Small intestine (tissue), 7 donors: ENCODE data around the gene PBOV1. TPM values are rescaled to one million over a fixed set of nuclear protein-coding genes. Genes with fewer than 3 reads are reported as not detected.

ENCODE experiments used
- DNase-seq, 2 donors: peaks; one replicate each; pipeline versions ENCODE4 v3.0.0 to v3.0.0-alpha.2; 2013
- FAIRE-seq: peaks from 2 replicates; lab custom pipeline; 2012; peaks lifted over from hg19 to GRCh38; lab: Jason Lieb, UNC
- H3K27ac ChIP-seq, 3 donors: one replicate each; pipeline ENCODE4 v1.5.1; 2013; ENCODE audit warnings: low read length in 2 of 3, mild to moderate bottlenecking in 2 of 3, control low read depth in 1 of 3, inconsistent platforms in 1 of 3, low read depth in 1 of 3, moderate library complexity in 1 of 3
- H3K27me3 ChIP-seq, 3 donors: one replicate each; pipeline ENCODE4 v1.6.1; 2013; ENCODE audit warnings: low read length in 3 of 3, inconsistent platforms in 1 of 3; ENCODE audit not compliant: control insufficient read depth in 3 of 3, insufficient read depth in 3 of 3
- H3K36me3 ChIP-seq, 3 donors: one replicate each; pipeline ENCODE4 v1.6.1; 2013; ENCODE audit warnings: low read length in 3 of 3, inconsistent platforms in 1 of 3, low read depth in 1 of 3, mild to moderate bottlenecking in 1 of 3, moderate library complexity in 1 of 3; ENCODE audit not compliant: control insufficient read depth in 3 of 3, insufficient read depth in 2 of 3
- H3K4me1 ChIP-seq, 3 donors: one replicate each; pipeline ENCODE4 v1.6.1; 2013; ENCODE audit warnings: low read length in 2 of 3, inconsistent platforms in 1 of 3, low read depth in 1 of 3, mild to moderate bottlenecking in 1 of 3, moderate library complexity in 1 of 3; ENCODE audit not compliant: control insufficient read depth in 3 of 3, insufficient read depth in 2 of 3
- H3K4me3 ChIP-seq, 3 donors: one replicate each; pipeline ENCODE4 v1.5.1; 2013; ENCODE audit warnings: low read length in 3 of 3, control low read depth in 1 of 3, inconsistent platforms in 1 of 3, low read depth in 1 of 3, mild to moderate bottlenecking in 1 of 3, moderate library complexity in 1 of 3
- H3K9me3 ChIP-seq, 2 donors: one replicate each; pipeline ENCODE4 v1.6.1; 2013; ENCODE audit warnings: low read depth in 1 of 2, low read length in 1 of 2; ENCODE audit not compliant: control insufficient read depth in 2 of 2, insufficient read depth in 1 of 2
- WGBS, 3 donors: extraction: QIAGEN DNeasy Blood & Tissue Kit; methylation state at CpG; one replicate each; pipeline ENCODE4 v1.1.7; 2013; 5-methylcytosine and 5-hydroxymethylcytosine counted together
- polyA plus RNA-seq, 4 donors: library from polyadenylated mRNA; stranded (reverse) in 3 of 4; unstranded in 1 of 4; fragments of 200-250 nt in 3 of 4; fragments of 120-200 nt in 1 of 4; gene quantifications; one replicate each; pipeline versions ENCODE4 v1.2.1 to v1.2.3, GENCODE V29; 2013
- donor health status: healthy with polysubstance abuse.
- donor health status: control.
- donor health status: control.
- donor health status: Bipolar disorder and iron deficiency.
- donor health status: healthy.

PBOV1 gene
- polyA plus RNA-seq, 4 donors = 0.06 TPM; not detected in 3

- H3K9me3 ChIP-seq = no peaks in the 10 kb centered on the region
- no peaks in the 10 kb centered on the region for H3K36me3 ChIP-seq
- 83 to 96% (median 85%) methylated on average over 2 of the region's 2 CpGs for WGBS, 3 donors
- no peak overlapping the region for H3K27ac ChIP-seq
- no peak for FAIRE-seq
- no peak for DNase-seq
- H3K4me3 ChIP-seq = no peak overlapping the region
- H3K27me3 ChIP-seq = peaks cover 0 to 4% (median 0%) of the 10 kb centered on the region in 3 donors
- no peaks in the 10 kb centered on the region for H3K4me1 ChIP-seq
Measured at GRCh38 chr6:138211048-138211581, 7.2 kb downstream of the PBOV1 start.

GRCh38 chr6:138206862-138207261 is 11.4 kb downstream of the PBOV1 start:
- FAIRE-seq = no peak
- no peaks in the 10 kb centered on the region for H3K9me3 ChIP-seq
- no peaks in the 10 kb centered on the region for H3K36me3 ChIP-seq
- no peaks in the 10 kb centered on the region for H3K4me1 ChIP-seq
- no peak overlapping the region for H3K4me3 ChIP-seq
- DNase-seq = no peak
- H3K27ac ChIP-seq = no peak overlapping the region
- H3K27me3 ChIP-seq = peaks cover 0 to 2% (median 0%) of the 10 kb centered on the region in 3 donors

GRCh38 chr6:138205437-138206094 is 12.7 kb downstream of the PBOV1 start:
- FAIRE-seq = no peak
- Histone ChIP-seq H3K9me3 (no peaks in the 10 kb centered on the region), H3K4me3 (no peak overlapping the region), H3K4me1 (no peaks in the 10 kb centered on the region), H3K27me3 (peaks cover 0 to 2% (median 0%) of the 10 kb centered on the region in 3 donors), H3K36me3 (no peaks in the 10 kb centered on the region), H3K27ac (no peak overlapping the region)
- WGBS, 3 donors = 82% methylated on average over 5 of the region's 5 CpGs
- DNase-seq = no peak

- no peak overlapping the region for H3K4me3 ChIP-seq
- H3K27ac ChIP-seq = no peak overlapping the region
- 80 to 87% (median 82%) methylated on average over 4 of the region's 4 CpGs for WGBS, 3 donors
- H3K4me1 ChIP-seq = no peaks in the 10 kb centered on the region
- H3K36me3 ChIP-seq = no peaks in the 10 kb centered on the region
- peaks cover 0 to 1% (median 0%) of the 10 kb centered on the region in 3 donors for H3K27me3 ChIP-seq
- DNase-seq (no peak), FAIRE-seq (no peak)
- no peaks in the 10 kb centered on the region for H3K9me3 ChIP-seq
Measured at GRCh38 chr6:138204792-138205384, 13.4 kb downstream of the PBOV1 start.

GRCh38 chr6:138204303-138204702 is 14.0 kb downstream of the PBOV1 start:
- no peak for FAIRE-seq
- no peaks in the 10 kb centered on the region for H3K36me3 ChIP-seq

GRCh38 chr6:138203315-138203714 is 15.0 kb downstream of the PBOV1 start:
- FAIRE-seq (no peak), DNase-seq (no peak)
- WGBS, 3 donors = 86 to 97% (median 91%) methylated on average over 2 of the region's 2 CpGs
- Histone ChIP-seq H3K4me3 (no peak overlapping the region), H3K36me3 (no peaks in the 10 kb centered on the region), H3K27ac (no peak overlapping the region), H3K27me3 (no peaks in the 10 kb centered on the region), H3K9me3 (no peaks in the 10 kb centered on the region), H3K4me1 (no peaks in the 10 kb centered on the region)

More at GRCh38 chr6:138204303-138204702, 14.0 kb downstream of the PBOV1 start:
- no peak for DNase-seq
- no peaks in the 10 kb centered on the region for H3K9me3 ChIP-seq
- H3K4me1 ChIP-seq = no peaks in the 10 kb centered on the region
- H3K27ac ChIP-seq = no peak overlapping the region
- H3K4me3 ChIP-seq = no peak overlapping the region
- no peaks in the 10 kb centered on the region for H3K27me3 ChIP-seq

- H3K27me3 ChIP-seq = no peaks in the 10 kb centered on the region
- FAIRE-seq (no peak), DNase-seq (no peak)
- no peaks in the 10 kb centered on the region for H3K4me1 ChIP-seq
- H3K9me3 ChIP-seq = no peaks in the 10 kb centered on the region
- 94 to 95% (median 95%) methylated on average over 4 of the region's 4 CpGs for WGBS, 3 donors
- no peak overlapping the region for H3K4me3 ChIP-seq
- H3K36me3 ChIP-seq = no peaks in the 10 kb centered on the region
- no peak overlapping the region for H3K27ac ChIP-seq
Measured at GRCh38 chr6:138201836-138202235, 16.5 kb downstream of the PBOV1 start.

- Histone ChIP-seq H3K9me3 (no peaks in the 10 kb centered on the region), H3K27ac (no peak overlapping the region), H3K27me3 (no peaks in the 10 kb centered on the region), H3K36me3 (no peaks in the 10 kb centered on the region), H3K4me3 (no peak overlapping the region), H3K4me1 (no peaks in the 10 kb centered on the region)
- 78 to 88% (median 87%) methylated on average over 6 of the region's 6 CpGs for WGBS, 3 donors
- FAIRE-seq = no peak
- no peak for DNase-seq
Measured at GRCh38 chr6:138198430-138199091, 19.7 kb downstream of the PBOV1 start.
